ENCODE results near the gene ISG20L2. TPM values are rescaled to one million over a fixed set of nuclear protein-coding genes. Genes with fewer than 3 reads are reported as not detected.
A peak's percentile ranks its signal among the peaks of the same experiment; 100 is the strongest.
"Not testable (repeated sequence)": the region's sequence is repeated elsewhere in the genome, so short reads cannot be mapped to it uniquely, and the experiment has no call there.

ISG20L2 gene, protein sequence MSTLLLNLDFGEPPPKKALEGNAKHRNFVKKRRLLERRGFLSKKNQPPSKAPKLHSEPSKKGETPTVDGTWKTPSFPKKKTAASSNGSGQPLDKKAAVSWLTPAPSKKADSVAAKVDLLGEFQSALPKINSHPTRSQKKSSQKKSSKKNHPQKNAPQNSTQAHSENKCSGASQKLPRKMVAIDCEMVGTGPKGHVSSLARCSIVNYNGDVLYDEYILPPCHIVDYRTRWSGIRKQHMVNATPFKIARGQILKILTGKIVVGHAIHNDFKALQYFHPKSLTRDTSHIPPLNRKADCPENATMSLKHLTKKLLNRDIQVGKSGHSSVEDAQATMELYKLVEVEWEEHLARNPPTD
- 6.6 TPM for total RNA-seq

DNA sequence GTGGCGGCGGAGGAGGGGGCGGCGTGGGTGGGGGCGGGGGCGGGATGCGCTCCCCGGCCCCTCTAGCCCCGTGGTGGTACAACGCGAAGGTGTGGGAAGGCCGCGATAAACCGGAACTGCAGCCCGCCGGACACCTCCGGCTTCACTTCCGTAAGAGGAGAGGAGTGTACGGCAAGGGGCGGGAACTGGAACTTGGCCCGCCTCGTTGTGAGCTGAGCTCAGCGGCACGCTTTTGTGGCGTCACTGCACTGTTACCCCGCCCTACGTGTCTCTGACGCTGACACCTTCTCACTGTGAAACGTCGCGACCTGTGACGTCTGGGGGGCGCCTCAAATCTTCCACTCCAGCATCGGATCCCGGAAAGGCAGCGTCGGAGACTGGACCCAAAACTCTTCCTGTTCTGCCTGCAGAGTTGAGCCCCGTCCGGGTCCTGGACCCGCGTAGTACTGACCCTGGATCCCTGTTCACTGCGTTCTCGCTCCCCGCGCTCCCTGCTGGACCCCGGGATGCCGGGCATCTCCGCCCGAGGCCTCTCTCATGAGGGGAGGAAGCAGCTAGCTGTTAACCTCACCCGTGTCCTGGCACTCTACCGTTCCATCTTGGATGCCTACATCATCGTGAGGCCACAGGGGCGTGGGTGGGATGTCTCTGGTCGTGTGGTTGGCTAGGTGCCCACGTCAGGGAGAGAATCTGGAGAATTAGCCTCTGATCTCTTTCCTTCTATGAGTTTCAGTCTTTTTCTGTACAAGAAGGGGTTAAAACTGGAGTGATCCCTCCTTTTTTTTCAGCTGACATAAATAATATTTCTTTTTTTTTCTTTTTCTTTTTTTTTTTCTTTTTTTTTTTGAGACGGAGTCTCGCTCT is at the start of gene ISG20L2:
TSS of gene ISG20L2 (minus strand) at position 168 of the 864 bp plus-strand sequence. CDS start 1,114 bp downstream, outside the sequence.
- peak; percentile 97 for DNase-seq

DNA sequence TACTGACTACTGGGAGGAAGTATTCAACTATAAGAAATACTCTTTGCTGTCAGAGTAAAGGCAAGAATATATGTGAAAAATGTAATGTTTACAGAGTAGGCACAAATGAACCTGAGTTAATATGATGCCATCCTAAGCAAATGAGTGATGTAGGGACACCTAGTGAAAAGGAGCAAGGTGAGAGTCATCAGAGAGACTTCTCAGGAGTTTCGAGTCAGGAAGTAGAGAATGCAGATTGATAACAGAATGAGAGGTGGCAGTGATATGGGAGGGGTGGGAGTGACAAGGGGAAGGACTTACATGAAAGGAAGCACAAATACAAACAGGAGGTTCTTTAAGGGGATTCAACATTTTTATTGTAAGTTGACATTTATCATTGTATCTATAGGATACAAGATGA is 49.0 kb upstream of the ISG20L2 start:
- DNase-seq, result no peak

DNA sequence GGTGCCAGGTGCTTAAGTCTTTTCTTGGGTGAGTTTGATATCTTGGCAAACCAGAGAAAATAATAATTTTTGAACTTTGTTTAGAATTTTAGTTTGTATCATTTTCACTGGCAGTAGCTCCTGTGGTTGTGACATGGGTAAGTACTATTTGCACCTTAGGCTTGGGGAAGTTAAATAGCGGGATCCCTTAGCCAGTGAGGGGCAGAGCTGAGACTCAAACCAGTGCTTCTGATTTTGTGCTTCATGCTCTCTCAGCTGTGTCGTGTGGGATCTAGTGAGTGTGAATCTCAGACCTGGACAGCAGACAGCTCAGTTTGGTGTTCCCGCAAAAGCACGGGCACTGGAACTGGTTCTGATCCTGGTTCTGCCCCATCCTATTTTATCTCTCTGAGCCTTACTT is 48.4 kb upstream of the ISG20L2 start:
- DNase-seq, result no peak

DNA sequence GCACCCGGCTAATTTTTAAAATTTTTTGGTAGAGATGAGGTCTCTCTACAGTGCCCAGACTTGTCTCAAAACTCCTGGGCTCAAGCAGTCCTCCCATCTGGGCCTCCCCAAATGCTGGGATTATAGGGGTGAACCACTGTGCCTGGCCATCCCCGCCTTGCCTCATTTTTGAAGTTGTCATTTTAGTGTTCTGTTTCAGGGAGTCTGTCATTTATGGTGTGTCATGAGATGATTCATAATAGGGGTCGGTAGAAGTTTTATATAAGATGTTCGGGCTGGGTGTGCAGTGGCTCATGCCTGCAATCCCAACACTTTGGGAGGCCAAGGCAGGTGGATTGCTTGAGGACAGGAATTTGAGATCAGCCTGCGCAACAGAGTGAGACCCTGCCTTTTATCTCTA is 47.2 kb upstream of the ISG20L2 start:
- DNase-seq, result no peak

DNA sequence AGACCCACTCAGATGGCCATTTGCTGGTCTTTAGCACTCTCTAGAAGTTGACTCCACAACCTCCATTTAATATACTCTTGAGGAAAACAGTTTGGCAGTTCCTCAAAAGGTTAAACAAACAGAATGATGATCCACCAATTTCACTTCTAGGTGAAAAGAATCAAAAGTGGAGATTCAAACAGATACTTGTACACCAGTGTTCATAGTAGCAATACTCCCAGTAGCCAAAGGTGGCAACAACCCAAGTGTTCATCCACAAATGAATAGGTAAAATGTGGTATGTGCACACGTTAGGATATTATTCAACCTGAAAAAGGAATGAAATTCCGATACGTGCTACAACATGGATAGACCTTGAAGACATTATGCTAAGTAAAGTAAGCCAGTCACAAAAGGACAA is 45.0 kb upstream of the ISG20L2 start:
- no peak for DNase-seq

DNA sequence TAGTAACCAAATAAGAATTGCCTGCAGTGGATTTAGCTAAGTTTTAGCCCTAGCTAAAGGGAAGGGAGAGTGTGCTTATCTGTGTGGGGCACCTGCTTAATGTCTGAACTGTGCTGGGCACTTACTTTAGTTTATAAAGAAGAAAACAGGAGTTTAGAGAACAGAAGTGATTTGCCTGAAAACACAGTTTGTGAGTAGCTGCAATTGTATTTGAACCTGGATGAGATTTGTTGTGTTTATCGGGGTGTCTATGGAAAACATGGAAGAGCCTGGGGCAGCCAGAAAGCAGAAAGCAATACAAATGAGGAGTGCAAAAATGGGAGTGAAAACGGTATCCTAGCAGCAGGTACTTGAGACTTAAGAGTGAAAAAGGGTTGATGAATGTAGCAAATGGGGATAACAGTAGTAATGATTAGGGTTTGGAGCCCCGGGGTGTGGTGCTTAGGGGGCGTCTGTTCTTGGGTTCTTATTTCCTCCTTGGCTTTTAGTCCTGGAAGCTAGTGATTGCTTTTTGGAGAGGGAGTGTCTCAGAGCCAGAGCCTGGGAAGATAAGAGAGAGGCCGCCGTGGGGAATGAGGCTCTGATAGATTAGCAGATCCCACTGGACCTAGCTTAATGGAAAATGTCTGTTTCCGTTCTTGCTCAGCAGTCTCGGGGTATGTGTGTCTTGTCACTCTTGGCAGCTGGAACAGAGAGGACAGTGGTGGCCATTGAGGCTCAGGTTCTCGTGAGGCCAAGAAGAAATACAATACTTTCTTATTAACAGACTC is 44.3 kb upstream of the ISG20L2 start:
- DNase-seq, result no peak

DNA sequence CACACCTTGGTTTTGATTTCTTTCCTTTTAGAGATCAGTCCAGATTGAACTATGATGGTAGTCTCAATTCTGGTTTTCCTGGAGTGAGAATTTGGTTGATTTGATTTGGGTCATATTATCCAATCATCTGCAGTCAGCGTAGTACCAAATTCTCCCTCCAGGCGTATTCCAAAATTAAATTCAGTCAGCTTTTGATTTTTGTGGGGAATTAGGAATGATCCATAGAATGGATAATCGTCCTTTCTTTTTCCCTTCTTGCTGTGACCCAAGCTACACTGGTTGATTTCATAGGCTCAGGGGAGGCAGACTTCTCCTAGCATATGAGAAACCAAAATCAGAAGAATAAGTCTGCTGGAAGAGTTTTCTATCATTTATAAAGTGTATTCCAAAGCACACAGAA is 43.7 kb upstream of the ISG20L2 start:
- DNase-seq, result no peak

DNA sequence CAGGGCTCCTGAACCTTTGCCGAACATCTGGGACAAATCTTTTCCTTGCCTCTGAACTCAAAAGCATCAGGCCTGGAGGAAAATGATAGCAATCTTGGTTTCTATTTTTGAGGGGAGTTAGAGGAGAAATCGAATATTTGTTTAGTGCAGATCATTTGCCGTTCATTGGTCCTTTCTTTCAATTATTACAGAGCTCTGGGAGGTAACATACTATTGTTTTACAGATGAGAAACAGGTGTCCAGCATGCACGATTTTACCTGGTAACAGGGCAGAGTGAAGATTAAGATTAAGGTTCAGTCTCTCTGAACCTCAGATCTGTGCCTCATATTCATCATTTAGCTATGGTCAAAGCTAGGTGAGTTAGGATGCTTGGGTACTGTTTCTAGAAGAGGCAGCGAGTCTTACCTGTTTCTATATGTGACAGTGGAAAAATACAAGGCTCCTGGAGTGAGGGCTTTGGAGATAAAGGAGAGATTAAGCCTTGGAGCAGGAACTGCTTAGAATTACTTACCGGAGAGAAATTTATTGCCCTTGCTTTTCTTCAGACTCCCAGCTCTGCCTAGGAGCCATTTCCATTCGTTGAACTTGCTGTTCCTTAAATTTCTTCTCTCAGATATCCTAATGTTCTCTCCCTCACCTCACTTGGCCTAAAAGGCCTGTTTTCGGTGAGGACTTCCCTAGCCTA is 40.2 kb upstream of the ISG20L2 start:
- no peak for DNase-seq

DNA sequence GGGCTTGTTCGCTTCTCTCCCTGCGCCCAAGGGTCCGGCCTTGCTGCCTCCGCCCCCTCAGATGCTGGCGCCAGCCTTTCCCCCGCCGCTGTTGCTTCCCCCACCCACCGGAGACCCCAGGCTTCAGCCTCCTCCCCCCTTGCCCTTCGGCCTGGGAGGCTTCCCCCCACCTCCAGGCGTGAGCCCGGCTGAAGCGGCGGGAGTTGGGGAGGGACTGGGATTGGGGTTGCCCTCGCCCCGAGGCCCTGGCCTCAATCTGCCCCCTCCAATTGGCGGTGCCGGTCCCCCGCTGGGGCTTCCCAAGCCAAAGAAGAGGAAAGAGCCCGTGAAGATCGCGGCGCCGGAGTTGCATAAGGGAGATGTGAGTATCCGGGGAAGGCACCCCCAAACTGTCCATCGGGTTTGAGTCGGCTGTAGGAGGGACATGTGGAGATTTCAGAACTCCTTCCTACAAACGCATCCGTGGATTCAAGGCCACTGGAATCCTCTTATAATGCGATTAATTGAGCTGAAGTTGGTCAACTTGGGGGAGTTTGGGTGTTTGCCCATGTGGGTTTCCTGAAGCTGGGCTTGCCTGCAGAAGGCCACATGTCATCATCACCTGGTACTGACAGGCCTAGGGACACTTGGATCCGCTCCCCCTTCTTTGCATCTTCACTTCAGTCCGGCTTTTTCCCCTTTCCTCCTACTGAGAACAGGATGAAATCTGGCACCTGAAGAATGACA is 39.5 kb upstream of the ISG20L2 start:
- peak; percentile 17 for DNase-seq

DNA sequence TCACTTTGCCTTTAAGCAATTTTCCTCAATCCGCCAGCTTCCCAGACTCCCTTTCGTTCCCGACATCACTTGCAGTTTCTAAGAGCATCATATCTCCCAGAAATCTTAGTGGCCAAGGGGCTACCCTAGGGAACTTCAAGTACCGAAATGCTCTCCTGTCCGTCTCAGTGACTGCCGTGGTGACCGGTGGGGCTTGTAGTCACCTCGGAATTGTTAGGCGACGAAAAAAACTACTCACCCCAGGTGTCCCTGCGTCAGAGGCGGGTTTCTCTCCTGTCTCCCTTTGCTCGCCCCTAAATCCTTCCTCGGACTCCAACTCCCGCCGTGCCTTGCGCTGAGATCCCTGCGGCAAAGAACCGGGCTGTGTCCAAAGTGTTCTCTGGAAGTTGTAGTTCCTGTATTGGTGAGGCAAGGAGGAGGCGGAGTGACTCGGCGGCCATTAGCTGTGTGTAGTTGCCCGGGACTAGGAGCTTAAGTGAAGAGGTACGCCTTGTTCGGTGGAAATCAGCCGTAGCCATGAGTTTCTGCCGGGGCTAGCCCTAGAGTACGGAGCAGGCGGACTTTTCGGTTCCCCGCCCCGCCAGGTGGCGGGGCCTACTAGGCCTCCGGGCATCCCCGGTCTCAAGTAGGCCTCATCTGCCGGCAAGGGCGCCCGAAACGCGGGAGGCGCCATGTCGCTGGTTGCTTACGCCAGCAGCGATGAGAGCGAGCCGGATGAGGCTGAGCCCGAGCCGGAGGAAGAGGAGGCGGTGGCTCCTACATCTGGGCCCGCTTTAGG is 38.7 kb upstream of the ISG20L2 start, which contains the start of gene PRCC:
TSS of gene PRCC (plus strand) at position 435 of the 778 bp plus-strand sequence. CDS start at position 672, 237 bp downstream.
- DNase-seq, result peak; percentile 100

DNA sequence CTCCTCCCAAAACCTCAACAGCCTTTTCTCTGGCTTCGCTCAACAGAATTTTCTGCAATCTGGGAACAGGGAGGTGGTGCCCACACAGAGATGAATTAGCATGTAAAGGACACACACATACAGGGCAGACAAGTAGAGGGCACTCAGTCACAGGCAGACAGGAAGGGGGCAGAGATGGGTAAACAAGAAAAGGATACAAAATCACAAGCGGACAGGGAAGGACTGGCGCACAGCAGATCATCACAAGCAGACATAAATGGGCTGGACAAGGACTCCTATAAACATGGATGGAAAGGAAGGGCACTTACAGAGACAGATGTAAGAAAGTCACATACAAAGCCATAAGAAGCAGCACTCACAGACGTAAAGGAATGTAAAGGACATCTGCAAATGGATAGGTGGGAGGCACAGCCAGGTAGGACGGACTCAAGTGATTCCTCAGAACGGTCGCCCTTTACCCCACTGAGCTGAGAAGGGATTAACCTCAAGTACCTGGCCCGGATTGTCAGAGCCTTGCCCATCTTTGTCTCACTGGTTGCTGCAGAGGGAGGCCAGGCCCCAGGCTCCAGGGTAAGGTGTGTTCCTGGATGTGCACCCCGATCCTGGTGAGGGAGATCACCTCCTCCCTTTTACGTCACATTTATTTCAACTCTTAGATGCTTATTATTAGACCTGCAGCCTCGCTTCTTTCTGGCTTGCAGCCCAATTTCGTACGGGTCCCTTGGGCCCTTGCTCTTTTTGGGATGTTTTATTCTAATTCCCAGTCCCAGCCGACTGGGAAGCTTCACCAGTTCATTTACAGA is 37.9 kb upstream of the ISG20L2 start:
- DNase-seq, result peak; percentile 63

DNA sequence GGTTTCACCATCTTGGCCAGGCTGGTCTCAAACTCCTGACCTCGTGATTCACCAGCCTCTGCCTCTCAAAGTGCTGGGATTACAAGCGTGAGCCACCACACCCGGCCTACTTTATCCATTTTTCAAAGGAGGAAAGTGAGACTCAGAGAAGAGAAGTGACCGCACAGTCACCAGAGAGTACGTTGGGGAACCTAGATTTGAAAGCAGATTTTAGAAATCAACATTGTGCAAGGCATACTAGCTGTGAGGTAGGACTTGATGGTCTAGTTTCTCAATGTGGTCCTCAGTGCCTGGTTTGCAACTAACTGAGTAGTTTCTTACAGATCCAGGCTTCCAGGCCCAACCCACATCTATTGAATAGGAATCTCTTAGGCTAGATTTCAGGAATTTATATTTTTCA is 37.1 kb upstream of the ISG20L2 start:
- no peak for DNase-seq

DNA sequence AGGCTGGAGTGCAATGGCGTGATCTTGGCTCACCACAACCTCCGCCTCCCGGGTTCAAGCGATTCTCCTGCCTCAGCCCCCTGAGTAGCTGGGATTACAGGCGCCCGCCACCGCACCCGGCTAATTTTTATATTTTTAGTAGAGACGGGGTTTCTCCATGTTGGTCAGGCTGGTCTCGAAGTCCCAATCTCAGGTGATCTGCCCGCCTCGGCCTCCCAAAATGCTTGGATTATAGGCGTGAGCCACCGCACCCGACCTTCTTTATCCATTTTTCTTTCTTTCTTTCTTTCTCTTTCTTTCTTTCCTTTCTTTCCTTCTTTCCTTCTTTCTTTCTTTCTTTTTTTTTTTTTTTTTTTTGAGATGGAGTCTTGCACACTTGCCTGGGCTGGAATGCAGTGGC is 36.6 kb upstream of the ISG20L2 start:
- not testable (repeated sequence) for DNase-seq

DNA sequence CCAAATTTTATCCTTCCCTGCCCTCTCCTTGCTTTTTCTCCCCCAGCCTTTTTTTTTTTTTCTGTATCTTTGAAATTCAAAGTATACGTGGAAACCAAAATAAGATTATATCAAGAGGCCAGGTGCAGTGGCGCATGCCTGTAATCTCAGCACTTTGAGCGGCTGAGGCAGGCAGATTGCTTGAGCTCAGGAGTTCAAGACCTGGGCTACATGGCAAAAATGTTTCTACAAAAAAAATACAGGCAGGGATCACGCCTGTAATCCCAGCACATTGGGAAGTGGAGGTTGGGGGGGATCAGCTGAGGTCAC is 32.2 kb upstream of the ISG20L2 start:
- DNase-seq, result no peak

DNA sequence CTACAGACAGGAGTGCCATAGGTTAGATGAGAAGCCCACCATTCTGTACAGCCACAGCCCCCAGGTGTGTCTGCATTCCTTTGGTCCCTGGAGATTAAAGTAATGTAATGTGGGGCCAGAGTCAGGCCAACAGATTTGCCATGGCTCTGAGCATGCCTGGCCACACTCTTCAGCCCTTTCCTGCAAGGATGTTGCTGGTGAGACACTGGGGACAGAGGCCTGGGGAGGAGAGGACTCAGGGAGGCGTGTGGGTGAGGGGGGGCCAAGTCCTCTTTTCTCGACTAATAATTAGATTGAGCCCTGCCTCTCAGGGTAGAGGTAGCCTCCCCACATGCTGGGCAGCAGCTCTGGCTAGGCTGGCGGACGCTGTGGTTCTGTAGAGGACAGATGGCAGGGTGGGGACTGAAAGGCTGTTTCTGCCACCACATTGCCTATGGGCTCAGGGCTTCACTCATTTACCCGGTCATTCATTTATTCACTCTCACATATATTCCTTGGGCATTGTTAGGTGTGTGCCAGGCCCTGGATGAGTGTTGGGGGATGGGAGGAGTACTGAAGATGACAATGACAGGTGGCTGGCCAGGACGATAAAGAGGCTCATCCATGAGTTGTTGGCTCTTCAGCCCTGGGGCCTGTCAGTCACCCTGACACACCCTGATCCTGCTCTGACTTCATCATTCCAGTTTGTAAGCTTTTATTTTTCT is 31.7 kb upstream of the ISG20L2 start:
- DNase-seq, result no peak

DNA sequence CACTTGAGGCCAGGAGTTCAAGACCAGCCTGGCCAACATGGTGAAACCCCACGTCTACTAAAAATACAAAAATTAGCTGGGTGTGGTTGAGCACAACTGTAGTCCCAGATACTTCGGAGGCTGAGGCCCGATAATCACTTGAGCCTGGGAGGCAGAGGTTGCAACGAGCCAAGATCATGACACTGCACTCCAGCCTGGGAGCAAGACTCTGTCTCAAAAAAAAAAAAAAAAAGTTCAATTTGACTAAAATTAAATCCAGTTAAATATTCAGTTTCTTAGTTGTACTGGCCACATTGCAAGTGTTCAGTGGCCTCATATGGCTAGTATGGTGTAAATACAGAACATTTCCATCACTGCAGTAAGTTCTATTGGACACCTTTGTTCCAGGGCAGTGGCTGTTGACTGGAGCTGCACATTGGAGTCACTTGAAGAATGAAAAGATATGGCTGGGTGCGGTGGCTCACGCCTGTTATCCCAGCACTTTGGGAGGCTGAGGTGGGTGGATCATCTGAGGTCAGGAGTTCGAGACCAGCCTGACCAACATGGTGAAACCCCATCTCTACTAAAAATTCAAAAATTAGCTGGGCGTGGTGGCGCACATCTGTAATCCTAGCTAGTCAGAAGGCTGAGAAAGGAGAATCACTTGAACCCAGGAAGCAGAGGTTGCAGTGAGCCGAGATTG is 29.1 kb upstream of the ISG20L2 start:
- not testable (repeated sequence) for DNase-seq

DNA sequence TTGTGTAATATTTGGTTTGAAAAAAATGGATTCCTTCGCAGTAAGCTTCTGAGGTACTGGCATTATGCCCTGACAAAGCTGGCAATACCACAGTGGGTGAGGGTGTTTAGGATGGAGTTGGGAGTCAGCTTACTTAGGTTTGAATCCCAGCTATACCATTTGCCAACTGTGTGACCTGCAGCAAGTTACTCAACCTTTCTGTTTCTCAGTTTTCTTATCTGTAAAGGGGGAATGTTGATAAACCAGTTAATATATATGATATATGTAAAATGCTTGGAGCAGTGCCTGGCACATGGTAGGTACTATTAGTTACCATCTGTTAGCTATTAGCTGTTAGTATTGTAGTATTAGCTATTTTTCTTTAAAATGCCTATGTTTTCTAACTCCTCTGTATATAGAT is 27.8 kb upstream of the ISG20L2 start:
- no peak for DNase-seq

DNA sequence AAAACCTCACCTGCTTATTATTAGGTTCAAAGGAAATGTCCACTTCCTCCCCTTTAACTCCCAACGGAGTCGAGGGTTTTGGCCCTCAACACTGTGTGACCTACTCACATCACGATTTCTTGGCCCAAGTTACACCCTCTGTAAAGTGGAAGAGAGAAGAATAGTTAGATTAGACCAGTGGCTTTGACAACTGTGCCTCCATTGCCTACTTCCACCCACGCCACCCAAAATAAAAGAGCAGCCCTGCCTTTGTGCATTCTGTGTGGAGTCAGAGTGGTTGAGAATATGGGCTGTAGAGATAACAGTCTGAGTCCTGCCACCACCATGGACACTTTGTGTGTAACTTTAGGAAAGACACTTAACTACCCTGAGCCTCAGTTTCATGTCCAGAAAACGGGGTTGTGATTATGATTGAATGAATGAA is 27.0 kb upstream of the ISG20L2 start:
- no peak for DNase-seq

Data from skin of body (tissue), 2 donors.